D721Med (cell line): Measurements from ENCODE around the gene BATF.

Source experiments
- DNase-seq: peaks from one replicate; pipeline ENCODE4 v3.0.0; 2011; ENCODE audit warnings: low spot score; ENCODE audit not compliant: insufficient read length
- FAIRE-seq: peaks from 2 replicates; lab custom pipeline; 2011; peaks lifted over from hg19 to GRCh38; lab: Jason Lieb, UNC
- CTCF ChIP-seq: IDR thresholded peaks from 2 replicates; pipeline ENCODE4 v1.5.1; 2012; ENCODE audit warnings: mild to moderate bottlenecking, control low read depth; ENCODE audit not compliant: insufficient read depth; ENCODE audit errors: missing control alignments

The BATF gene

GRCh38 chr14:75578786-75579337 lies 56.6 kb downstream of the BATF start:
- DNase-seq (no peak), FAIRE-seq (no peak)
- TF ChIP-seq CTCF: no peak

- DNase-seq (no peak), FAIRE-seq (no peak)
- no peak for TF ChIP-seq CTCF
Observed at GRCh38 chr14:75579338-75579864, 57.1 kb downstream of the BATF start.

- no peak for TF ChIP-seq CTCF
- FAIRE-seq (no peak), DNase-seq (no peak)
Observed at GRCh38 chr14:75579882-75580281, 57.6 kb downstream of the BATF start.

GRCh38 chr14:75587388-75587787 lies 65.1 kb downstream of the BATF start:
- FAIRE-seq (no peak), DNase-seq (no peak)
- TF ChIP-seq CTCF: no peak

GRCh38 chr14:75589931-75590330 lies 67.7 kb downstream of the BATF start:
- no peak for TF ChIP-seq CTCF
- DNase-seq (no peak), FAIRE-seq (no peak)

GRCh38 chr14:75591331-75591946 lies 69.2 kb downstream of the BATF start:
- no peak for TF ChIP-seq CTCF
- no peak for DNase-seq
- no peak for FAIRE-seq

GRCh38 chr14:75591987-75592575 lies 69.8 kb downstream of the BATF start:
- DNase-seq (no peak), FAIRE-seq (no peak)
- TF ChIP-seq CTCF: no peak
